Effector memory CD4-positive, alpha-beta T cell (primary cell): ENCODE results near the gene ATXN3L.

Experiments used
- DNase-seq, 3 donors: peaks; one replicate each; pipeline ENCODE4 v3.0.0-alpha.2; 2020
- H3K27ac ChIP-seq: 2 replicates; pipeline ENCODE4 v1.7.0; 2013; ENCODE audit warnings: mild to moderate bottlenecking, low read length, moderate library complexity; ENCODE audit not compliant: insufficient read depth, poor library complexity, severe bottlenecking
- H3K27me3 ChIP-seq: replicated peaks from 2 replicates; pipeline ENCODE4 v1.7.0; 2013; ENCODE audit warnings: mild to moderate bottlenecking, low read length; ENCODE audit not compliant: insufficient read depth, control insufficient read depth, poor library complexity, severe bottlenecking
- H3K36me3 ChIP-seq: 2 replicates; pipeline ENCODE4 v1.7.0; 2013; ENCODE audit warnings: mild to moderate bottlenecking, low read length, moderate library complexity; ENCODE audit not compliant: control insufficient read depth, insufficient read depth
- H3K4me1 ChIP-seq: 2 replicates; pipeline ENCODE4 v1.7.0; 2013; ENCODE audit warnings: low read length, mild to moderate bottlenecking; ENCODE audit not compliant: control insufficient read depth, insufficient read depth, poor library complexity, severe bottlenecking
- H3K4me3 ChIP-seq: 2 replicates; pipeline ENCODE4 v1.7.0; 2013; ENCODE audit warnings: low read length, low read depth, mild to moderate bottlenecking; ENCODE audit not compliant: insufficient read depth, poor library complexity, severe bottlenecking
- H3K9me3 ChIP-seq: 2 replicates; pipeline ENCODE4 v1.7.0; 2013; ENCODE audit warnings: mild to moderate bottlenecking, low read length, moderate library complexity; ENCODE audit not compliant: control insufficient read depth

Gene ATXN3L

GRCh38 chrX:13276991-13277390 is 42.9 kb downstream of the ATXN3L start:
- H3K27me3 ChIP-seq: no peaks in the 10 kb centered on the region
- no peaks in the 10 kb centered on the region for H3K36me3 ChIP-seq
- no peak for DNase-seq
- no peaks in the 10 kb centered on the region for H3K4me1 ChIP-seq
- no peaks in the 10 kb centered on the region for H3K9me3 ChIP-seq
- H3K27ac ChIP-seq: no peak overlapping the region
- H3K4me3 ChIP-seq: no peak overlapping the region

- H3K27ac ChIP-seq: no peak overlapping the region
- no peak overlapping the region for H3K4me3 ChIP-seq
- H3K9me3 ChIP-seq: no peaks in the 10 kb centered on the region
These were observed 44.8 kb downstream of the ATXN3L start for GRCh38 chrX:13275031-13275430.

GRCh38 chrX:13272426-13272825 is 47.4 kb downstream of the ATXN3L start:
- no peaks in the 10 kb centered on the region for H3K27me3 ChIP-seq
- no peaks in the 10 kb centered on the region for H3K36me3 ChIP-seq
- no peaks in the 10 kb centered on the region for H3K9me3 ChIP-seq
- no peak overlapping the region for H3K27ac ChIP-seq
- no peak for DNase-seq
- no peak overlapping the region for H3K4me3 ChIP-seq
- no peaks in the 10 kb centered on the region for H3K4me1 ChIP-seq

More at GRCh38 chrX:13275031-13275430, 44.8 kb downstream of the ATXN3L start:
- Histone ChIP-seq H3K4me1 (no peaks in the 10 kb centered on the region), H3K27me3 (no peaks in the 10 kb centered on the region), H3K36me3 (no peaks in the 10 kb centered on the region)
- no peak for DNase-seq

GRCh38 chrX:13271511-13271910 is 48.3 kb downstream of the ATXN3L start:
- H3K36me3 ChIP-seq: no peaks in the 10 kb centered on the region
- no peak overlapping the region for H3K27ac ChIP-seq
- no peaks in the 10 kb centered on the region for H3K27me3 ChIP-seq
- H3K4me3 ChIP-seq: no peak overlapping the region
- H3K4me1 ChIP-seq: no peaks in the 10 kb centered on the region
- H3K9me3 ChIP-seq: no peaks in the 10 kb centered on the region
- no peak for DNase-seq

GRCh38 chrX:13270360-13270759 is 49.5 kb downstream of the ATXN3L start:
- no peak for DNase-seq
- no peaks in the 10 kb centered on the region for H3K9me3 ChIP-seq
- H3K4me1 ChIP-seq: no peaks in the 10 kb centered on the region
- H3K4me3 ChIP-seq: no peak overlapping the region
- H3K27ac ChIP-seq: no peak overlapping the region
- H3K27me3 ChIP-seq: no peaks in the 10 kb centered on the region
- H3K36me3 ChIP-seq: no peaks in the 10 kb centered on the region

GRCh38 chrX:13268874-13269273 is 51.0 kb downstream of the ATXN3L start:
- Histone ChIP-seq H3K4me1 (no peaks in the 10 kb centered on the region), H3K36me3 (no peaks in the 10 kb centered on the region), H3K27me3 (no peaks in the 10 kb centered on the region), H3K27ac (no peak overlapping the region), H3K4me3 (no peak overlapping the region), H3K9me3 (no peaks in the 10 kb centered on the region)
- no peak for DNase-seq
